Measurements from ENCODE around the gene TMPRSS5.

TMPRSS5 gene

DNA sequence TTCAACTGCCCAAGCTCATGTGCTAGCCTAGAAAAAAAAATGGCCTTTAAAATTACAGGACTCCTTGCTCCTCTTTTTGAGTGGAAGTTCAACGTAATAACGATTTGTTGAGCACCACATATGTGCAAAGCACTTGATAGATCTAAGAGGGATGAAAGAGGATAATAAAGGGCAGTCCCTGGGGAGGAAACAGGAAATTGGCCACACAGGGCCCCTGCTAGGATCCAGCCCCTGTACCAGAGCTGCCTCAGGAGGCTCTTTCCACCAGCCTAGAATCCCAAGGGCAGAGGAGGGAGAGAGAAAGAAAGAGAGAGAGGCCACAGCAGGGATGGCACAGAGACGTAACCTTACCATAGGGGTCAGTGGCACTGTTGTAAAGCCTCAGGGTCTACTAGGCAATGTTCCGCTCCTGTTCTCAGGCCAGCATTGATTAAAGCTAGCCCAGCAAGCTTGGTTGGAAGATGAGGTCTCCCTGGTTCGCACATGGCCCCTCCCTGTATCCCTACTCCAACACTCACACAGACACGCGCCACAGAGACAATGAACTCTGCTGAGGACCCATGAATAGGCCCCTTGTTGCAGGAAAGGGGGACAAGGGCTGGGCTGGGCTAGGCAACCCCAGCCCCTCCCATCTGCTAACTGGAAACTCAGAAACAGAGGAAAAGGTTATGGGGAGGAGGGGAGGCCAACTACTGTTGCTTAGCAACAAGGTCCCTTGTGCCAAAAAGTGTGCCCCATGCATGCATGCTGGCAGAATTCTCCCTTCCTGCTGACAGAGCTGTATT lies at the start of gene TMPRSS5:
Gene TMPRSS5 (minus strand): TSS at position 438 of the 785 bp plus-strand sequence. CDS start 84 bp downstream, at position 354.
- H3K27ac ChIP-seq: no peak within 1 kb of the TSS
- no peak for DNase-seq (ENCODE audit: low read depth, low spot score)
- no peaks in the 10 kb centered on the region for H3K36me3 ChIP-seq (ENCODE audit: insufficient read depth, low read length)
- peak within 1 kb of the TSS; percentile 44 for H3K4me3 ChIP-seq
- H3K9ac ChIP-seq (ENCODE audit: insufficient read length): no peak within 1 kb of the TSS
- no peak for TF ChIP-seq FOXP2 (optimal IDR thresholded peaks at IDR 0.05; ENCODE audit: control extremely low read depth, extremely low read length, insufficient read depth)
- TF ChIP-seq EZH2 (IDR thresholded peaks at IDR 0.05): no peak
- no peak for TF ChIP-seq POLR2AphosphoS5 (IDR thresholded peaks at IDR 0.05; ENCODE audit: borderline replicate concordance, low read depth, low read length)
- no peaks in the 10 kb centered on the region for H3K9me3 ChIP-seq (ENCODE audit: low read depth, low read length)

DNA sequence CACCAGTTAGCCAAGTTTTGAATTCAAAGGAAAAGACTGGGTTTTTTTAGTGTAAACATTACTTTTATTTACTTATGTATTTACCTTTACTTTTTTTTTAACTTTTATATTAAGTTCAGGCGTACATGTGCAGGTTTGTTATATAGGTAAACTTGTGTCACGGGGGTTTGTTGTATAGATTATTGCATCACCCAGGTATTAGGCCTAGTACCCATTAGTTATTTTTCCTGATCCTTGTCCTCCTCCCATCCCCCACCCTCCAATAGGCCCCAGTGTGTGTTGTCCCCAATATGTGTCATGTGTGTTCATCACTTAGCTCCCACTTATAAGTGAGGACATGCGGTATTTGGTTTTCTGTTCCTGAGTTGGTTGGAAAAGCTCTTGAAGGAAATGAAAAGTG lies 46.8 kb upstream of the TMPRSS5 start:
- Histone ChIP-seq H3K36me3 (ENCODE audit: insufficient read depth, low read length) (peaks cover 49% of the 10 kb centered on the region), H3K4me3 (no peak overlapping the region), H3K9me3 (ENCODE audit: low read depth, low read length) (no peaks in the 10 kb centered on the region), H3K9ac (ENCODE audit: insufficient read length) (no peak overlapping the region), H3K27ac (no peak overlapping the region)
- TF ChIP-seq EZH2 (IDR thresholded peaks at IDR 0.05) (no peak), POLR2AphosphoS5 (IDR thresholded peaks at IDR 0.05; ENCODE audit: borderline replicate concordance, low read depth, low read length) (no peak), FOXP2 (optimal IDR thresholded peaks at IDR 0.05; ENCODE audit: control extremely low read depth, extremely low read length, insufficient read depth) (no peak)
- DNase-seq (ENCODE audit: low read depth, low spot score): no peak

DNA sequence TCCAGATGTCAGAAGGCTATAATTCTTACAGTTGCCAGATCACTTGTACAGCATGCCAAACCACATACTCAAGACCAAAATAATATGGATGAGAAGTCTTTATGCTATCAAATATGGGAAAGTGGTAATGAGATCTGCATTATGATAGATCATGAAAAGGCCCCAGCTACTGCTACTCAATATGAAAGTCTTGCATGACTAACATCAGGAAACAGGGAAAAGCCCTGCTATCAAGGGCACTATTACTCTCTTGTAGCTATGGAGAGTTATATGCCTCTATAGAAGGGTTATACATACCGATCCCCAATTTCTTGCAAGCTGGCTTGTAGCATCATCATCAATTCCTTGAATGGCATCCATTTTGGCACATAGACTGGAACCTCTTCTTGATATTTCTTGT lies 30.2 kb upstream of the TMPRSS5 start:
- TF ChIP-seq FOXP2 (optimal IDR thresholded peaks at IDR 0.05; ENCODE audit: control extremely low read depth, extremely low read length, insufficient read depth) (no peak), POLR2AphosphoS5 (IDR thresholded peaks at IDR 0.05; ENCODE audit: borderline replicate concordance, low read depth, low read length) (no peak), EZH2 (IDR thresholded peaks at IDR 0.05) (no peak)
- DNase-seq (ENCODE audit: low read depth, low spot score): no peak
- Histone ChIP-seq H3K4me3 (no peak overlapping the region), H3K9me3 (ENCODE audit: low read depth, low read length) (no peaks in the 10 kb centered on the region), H3K27ac (no peak overlapping the region), H3K36me3 (ENCODE audit: insufficient read depth, low read length) (peaks cover 76% of the 10 kb centered on the region), H3K9ac (ENCODE audit: insufficient read length) (no peak overlapping the region)

DNA sequence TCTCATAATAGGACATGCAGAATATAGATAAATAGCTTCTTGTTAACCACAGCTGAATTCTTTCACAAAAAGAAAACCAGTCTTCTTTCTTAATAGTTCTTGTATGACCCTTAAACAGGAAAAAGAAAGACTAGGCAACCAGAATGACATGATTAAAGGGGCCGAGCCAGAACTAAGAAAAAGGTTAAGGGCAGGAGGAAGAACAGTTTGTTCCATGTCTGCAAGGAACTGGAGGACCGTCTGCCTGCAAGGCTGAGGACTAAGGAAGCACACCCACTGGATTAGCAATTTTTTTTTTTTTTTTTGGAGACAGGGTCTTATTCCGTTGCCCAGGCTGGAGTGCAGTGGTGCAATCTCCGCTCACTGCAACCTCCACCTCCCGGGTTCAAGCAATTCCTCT lies 26.0 kb upstream of the TMPRSS5 start:
- TF ChIP-seq EZH2 (IDR thresholded peaks at IDR 0.05) (no peak), FOXP2 (optimal IDR thresholded peaks at IDR 0.05; ENCODE audit: control extremely low read depth, extremely low read length, insufficient read depth) (no peak), POLR2AphosphoS5 (IDR thresholded peaks at IDR 0.05; ENCODE audit: borderline replicate concordance, low read depth, low read length) (no peak)
- DNase-seq (ENCODE audit: low read depth, low spot score): no peak
- Histone ChIP-seq H3K36me3 (ENCODE audit: insufficient read depth, low read length) (peaks cover 37% of the 10 kb centered on the region), H3K27ac (no peak overlapping the region), H3K4me3 (no peak overlapping the region), H3K9ac (ENCODE audit: insufficient read length) (no peak overlapping the region), H3K9me3 (ENCODE audit: low read depth, low read length) (no peaks in the 10 kb centered on the region)

DNA sequence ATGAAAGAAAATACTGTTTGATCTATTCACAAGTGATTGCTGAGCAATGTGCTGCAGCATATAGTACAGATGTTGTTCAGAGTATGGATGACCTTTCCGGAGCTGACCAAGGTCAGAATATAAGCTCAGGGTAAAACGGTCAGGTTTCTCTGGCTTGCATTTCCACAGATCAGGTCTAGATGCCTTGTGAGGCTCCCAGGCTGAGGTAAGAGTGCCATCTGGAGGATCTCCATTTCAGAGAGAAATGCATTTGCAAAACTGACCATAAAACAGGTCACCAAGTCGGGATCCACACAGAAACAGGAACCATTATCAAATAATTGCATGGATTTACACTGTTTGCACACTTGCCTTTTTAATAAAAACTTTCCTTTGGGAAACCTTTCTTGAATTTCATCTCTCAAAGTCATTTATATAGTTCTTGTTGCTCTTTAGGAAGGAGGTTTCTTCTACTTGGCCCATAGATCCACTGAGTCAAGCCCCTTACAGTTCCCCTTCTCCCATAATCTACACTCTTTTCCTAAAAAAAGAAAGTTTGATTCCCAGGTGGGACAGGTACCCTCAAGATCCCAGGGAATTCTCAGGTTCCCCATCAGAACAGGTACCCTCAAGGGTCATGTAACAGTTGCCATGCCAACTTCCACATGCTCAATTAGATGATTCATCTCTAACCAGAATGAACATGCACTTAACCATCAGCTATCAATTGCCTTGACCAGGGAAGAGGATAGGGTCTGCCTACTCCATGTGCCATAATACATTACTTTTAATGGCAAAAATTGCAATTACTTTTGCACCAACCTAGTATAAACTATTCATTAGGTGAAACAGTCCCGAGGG lies 25.0 kb upstream of the TMPRSS5 start:
- DNase-seq (ENCODE audit: low read depth, low spot score): no peak
- Histone ChIP-seq H3K36me3 (ENCODE audit: insufficient read depth, low read length) (peaks cover 27% of the 10 kb centered on the region), H3K27ac (no peak overlapping the region), H3K9me3 (ENCODE audit: low read depth, low read length) (no peaks in the 10 kb centered on the region), H3K9ac (ENCODE audit: insufficient read length) (no peak overlapping the region), H3K4me3 (no peak overlapping the region)
- TF ChIP-seq EZH2 (IDR thresholded peaks at IDR 0.05) (no peak), FOXP2 (optimal IDR thresholded peaks at IDR 0.05; ENCODE audit: control extremely low read depth, extremely low read length, insufficient read depth) (no peak), POLR2AphosphoS5 (IDR thresholded peaks at IDR 0.05; ENCODE audit: borderline replicate concordance, low read depth, low read length) (no peak)

DNA sequence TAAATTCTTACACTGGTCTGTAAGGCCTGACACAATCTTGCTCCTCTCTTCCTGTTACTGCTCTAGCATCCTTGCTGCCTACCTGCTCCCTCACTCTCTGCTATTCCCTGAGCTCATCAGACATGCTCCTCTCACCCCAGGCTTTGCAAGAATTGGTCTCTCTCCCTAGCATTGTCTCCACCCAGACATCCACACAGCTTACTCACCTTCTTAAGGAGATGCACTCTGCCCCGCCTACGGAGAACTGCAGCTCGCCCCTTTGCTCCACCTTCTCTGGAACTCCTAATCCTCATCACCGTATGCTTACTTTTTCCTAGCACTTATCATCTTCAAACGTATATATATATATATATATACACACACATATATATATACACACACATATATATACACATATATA lies 23.3 kb upstream of the TMPRSS5 start:
- H3K4me3 ChIP-seq: no peak overlapping the region
- no peaks in the 10 kb centered on the region for H3K9me3 ChIP-seq (ENCODE audit: low read depth, low read length)
- peaks cover 17% of the 10 kb centered on the region for H3K36me3 ChIP-seq (ENCODE audit: insufficient read depth, low read length)
- H3K9ac ChIP-seq (ENCODE audit: insufficient read length): no peak overlapping the region
- TF ChIP-seq EZH2 (IDR thresholded peaks at IDR 0.05) (no peak), FOXP2 (optimal IDR thresholded peaks at IDR 0.05; ENCODE audit: control extremely low read depth, extremely low read length, insufficient read depth) (no peak), POLR2AphosphoS5 (IDR thresholded peaks at IDR 0.05; ENCODE audit: borderline replicate concordance, low read depth, low read length) (no peak)
- DNase-seq (ENCODE audit: low read depth, low spot score): no peak
- no peak overlapping the region for H3K27ac ChIP-seq

DNA sequence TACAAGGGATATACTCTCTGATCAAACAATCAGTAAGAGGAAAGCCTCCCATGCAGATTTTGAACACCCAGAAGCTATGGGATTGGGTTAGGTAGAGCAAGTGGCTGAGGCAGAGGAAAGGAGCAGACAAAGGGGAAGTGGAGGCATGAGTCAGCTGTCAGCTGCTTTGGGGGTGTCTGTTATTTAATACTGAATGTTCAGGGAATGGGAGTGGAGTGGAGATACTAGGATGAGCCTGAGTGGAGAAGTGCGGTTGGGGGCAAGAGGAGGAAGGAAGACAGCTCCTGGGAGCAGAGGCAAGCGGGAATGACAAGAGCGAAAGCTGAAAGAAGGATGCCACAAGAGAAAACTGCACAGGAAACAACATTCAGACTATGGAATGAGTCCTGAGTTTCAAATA lies 22.7 kb upstream of the TMPRSS5 start:
- no peak for DNase-seq (ENCODE audit: low read depth, low spot score)
- H3K4me3 ChIP-seq: no peak overlapping the region
- TF ChIP-seq POLR2AphosphoS5 (IDR thresholded peaks at IDR 0.05; ENCODE audit: borderline replicate concordance, low read depth, low read length) (no peak), EZH2 (IDR thresholded peaks at IDR 0.05) (no peak), FOXP2 (optimal IDR thresholded peaks at IDR 0.05; ENCODE audit: control extremely low read depth, extremely low read length, insufficient read depth) (no peak)
- H3K27ac ChIP-seq: no peak overlapping the region
- H3K9ac ChIP-seq (ENCODE audit: insufficient read length): no peak overlapping the region
- H3K36me3 ChIP-seq (ENCODE audit: insufficient read depth, low read length): peaks cover 11% of the 10 kb centered on the region
- no peaks in the 10 kb centered on the region for H3K9me3 ChIP-seq (ENCODE audit: low read depth, low read length)

DNA sequence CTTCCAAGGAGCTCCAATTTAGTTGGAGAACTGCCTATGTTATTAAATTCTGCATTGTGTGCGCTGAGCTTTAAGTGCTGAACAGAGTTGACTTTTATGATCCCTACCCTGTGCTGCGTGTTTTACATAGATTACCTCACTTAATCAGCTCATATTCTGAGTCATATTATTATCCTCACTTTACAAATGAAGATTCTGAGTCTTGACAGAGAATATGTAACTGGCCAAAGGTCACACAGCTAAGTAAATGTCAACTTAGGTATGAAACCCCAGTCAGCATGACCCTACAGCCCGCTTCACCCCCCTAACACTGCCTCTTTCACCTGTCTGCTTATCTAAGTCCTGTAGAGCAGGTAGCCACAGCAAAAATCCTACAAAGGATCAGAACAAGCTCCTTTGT lies 19.8 kb upstream of the TMPRSS5 start:
- Histone ChIP-seq H3K9me3 (ENCODE audit: low read depth, low read length) (no peaks in the 10 kb centered on the region), H3K4me3 (no peak overlapping the region), H3K9ac (ENCODE audit: insufficient read length) (no peak overlapping the region), H3K27ac (no peak overlapping the region), H3K36me3 (ENCODE audit: insufficient read depth, low read length) (no peaks in the 10 kb centered on the region)
- TF ChIP-seq EZH2 (IDR thresholded peaks at IDR 0.05) (no peak), POLR2AphosphoS5 (IDR thresholded peaks at IDR 0.05; ENCODE audit: borderline replicate concordance, low read depth, low read length) (no peak), FOXP2 (optimal IDR thresholded peaks at IDR 0.05; ENCODE audit: control extremely low read depth, extremely low read length, insufficient read depth) (no peak)
- DNase-seq (ENCODE audit: low read depth, low spot score): no peak

Data from SK-N-MC (cell line).